Brain microvascular endothelial cell (primary cell): ENCODE data around the gene HEATR5A.

ENCODE experiments used
- DNase-seq: peaks from one replicate; pipeline ENCODE4 v3.0.0-alpha.2; 2020
- H3K27ac ChIP-seq: fragments of 250-450 bp; sonication (Bioruptor Pico); 2 replicates; pipeline ENCODE4 v1.5.1; 2020; ENCODE audit warnings: mild to moderate bottlenecking, moderate library complexity
- H3K27me3 ChIP-seq: fragments of 250-450 bp; sonication (Bioruptor Pico); replicated peaks from 2 replicates; pipeline ENCODE4 v1.5.1; 2020; ENCODE audit warnings: mild to moderate bottlenecking
- H3K36me3 ChIP-seq: fragments of 250-450 bp; sonication (Bioruptor Pico); replicated peaks from 2 replicates; pipeline ENCODE4 v1.5.1; 2020; ENCODE audit warnings: mild to moderate bottlenecking
- H3K4me3 ChIP-seq: 2 replicates; pipeline ENCODE4 v1.5.1; 2011; ENCODE audit warnings: low read depth, mild to moderate bottlenecking, control low read depth, low read length, moderate library complexity
- CTCF ChIP-seq: IDR thresholded peaks from 2 replicates; pipeline ENCODE4 v1.5.1; 2011; ENCODE audit warnings: low read depth, mild to moderate bottlenecking, moderate library complexity, low read length, control low read depth, inconsistent platforms; ENCODE audit errors: missing control alignments
- in situ Hi-C: cut with HindIII; loops from 2 replicates; pipeline ENCODE4 v1.10.0; 2017; ENCODE audit warnings: low sequenced_read_pairs, low pct_ligation_motif_present

HEATR5A gene

GRCh38 chr14:31401369-31401932, 18.9 kb downstream of the HEATR5A start:
- TF ChIP-seq CTCF = no peak
- no peak for DNase-seq
- no peaks in the 10 kb centered on the region for H3K27me3 ChIP-seq
- in situ Hi-C loops = no loop called here
- peaks cover 9% of the 10 kb centered on the region for H3K36me3 ChIP-seq
- H3K27ac ChIP-seq = no peak overlapping the region
- H3K4me3 ChIP-seq = no peak overlapping the region

GRCh38 chr14:31400031-31400638, 20.2 kb downstream of the HEATR5A start:
- DNase-seq = no peak
- TF ChIP-seq CTCF = no peak
- Histone ChIP-seq H3K27ac (no peak overlapping the region), H3K4me3 (no peak overlapping the region), H3K27me3 (no peaks in the 10 kb centered on the region), H3K36me3 (peaks cover 9% of the 10 kb centered on the region)
- in situ Hi-C loops = no loop called here

- Histone ChIP-seq H3K36me3 (peaks cover 20% of the 10 kb centered on the region), H3K27me3 (no peaks in the 10 kb centered on the region), H3K27ac (no peak overlapping the region), H3K4me3 (no peak overlapping the region)
- TF ChIP-seq CTCF = no peak
- no peak for DNase-seq
- in situ Hi-C loops = no loop called here
Observed at GRCh38 chr14:31395572-31396205, 24.7 kb downstream of the HEATR5A start.

GRCh38 chr14:31395119-31395518, 25.2 kb downstream of the HEATR5A start:
- in situ Hi-C loops = no loop called here

GRCh38 chr14:31391977-31392503, 28.3 kb downstream of the HEATR5A start:
- Histone ChIP-seq H3K27ac (no peak overlapping the region), H3K4me3 (no peak overlapping the region), H3K36me3 (peaks cover 16% of the 10 kb centered on the region), H3K27me3 (no peaks in the 10 kb centered on the region)
- TF ChIP-seq CTCF = no peak
- in situ Hi-C loops = no loop called here
- no peak for DNase-seq

More at GRCh38 chr14:31395119-31395518, 25.2 kb downstream of the HEATR5A start:
- peaks cover 20% of the 10 kb centered on the region for H3K36me3 ChIP-seq
- no peak overlapping the region for H3K4me3 ChIP-seq
- no peak for DNase-seq
- H3K27ac ChIP-seq = no peak overlapping the region
- no peaks in the 10 kb centered on the region for H3K27me3 ChIP-seq
- TF ChIP-seq CTCF = no peak
